SK-N-SH treated with all-trans-retinoic acid at 6 μM for 48 hours (cell line): ENCODE data around the gene MIGA2.

Source experiments
- ATAC-seq: fragments of 200-7000 bp; cut with Tn5 transposase; 3 replicates; pipeline ENCODE4 v1.9.1; 2020; ENCODE audit warnings: mild to moderate bottlenecking, moderate library complexity
- ARNTL ChIP-seq: fragments of 450-650 bp; formaldehyde crosslinking; IDR thresholded peaks from 2 replicates; pipeline ENCODE4 v1.5.0; 2020; ENCODE audit warnings: low read depth, mild to moderate bottlenecking, moderate library complexity, borderline replicate concordance
- CSDC2 ChIP-seq: fragments of 250-450 bp; sonication (Bioruptor Pico); IDR thresholded peaks from 2 replicates; pipeline ENCODE4 v1.5.0; 2020; ENCODE audit warnings: mild to moderate bottlenecking, moderate library complexity
- CSRNP3 ChIP-seq: fragments of 250-450 bp; sonication (Bioruptor Pico); IDR thresholded peaks from 2 replicates; pipeline ENCODE4 v1.5.1; 2021; ENCODE audit warnings: mild to moderate bottlenecking, moderate library complexity
- ESRRG ChIP-seq: fragments of 250-450 bp; sonication (Bioruptor Pico); IDR thresholded peaks from 2 replicates; pipeline ENCODE4 v1.6.1; 2021; ENCODE audit warnings: mild to moderate bottlenecking
- GLIS3 ChIP-seq: fragments of 250-450 bp; sonication (Bioruptor Pico); IDR thresholded peaks from 2 replicates; pipeline ENCODE4 v1.5.0; 2020; ENCODE audit warnings: mild to moderate bottlenecking, moderate library complexity
- ISL1 ChIP-seq: fragments of 250-450 bp; sonication (Bioruptor Pico); IDR thresholded peaks from 2 replicates; pipeline ENCODE4 v2.1.2; 2022; ENCODE audit warnings: mild to moderate bottlenecking, moderate library complexity
- OSR1 ChIP-seq: fragments of 250-450 bp; sonication (Bioruptor Pico); IDR thresholded peaks from 2 replicates; pipeline ENCODE4 v1.8.0; 2022; ENCODE audit warnings: moderate library complexity, mild to moderate bottlenecking, inconsistent platforms
- PPARA ChIP-seq: fragments of 250-450 bp; sonication (Bioruptor Pico); IDR thresholded peaks from 2 replicates; pipeline ENCODE4 v1.5.0; 2020; ENCODE audit warnings: mild to moderate bottlenecking, borderline replicate concordance
- RARB ChIP-seq: fragments of 250-450 bp; sonication (Bioruptor Pico); IDR thresholded peaks from 2 replicates; pipeline ENCODE4 v1.8.0; 2021; ENCODE audit warnings: mild to moderate bottlenecking, moderate library complexity
- SNAI2 ChIP-seq: fragments of 250-450 bp; sonication (Bioruptor Pico); IDR thresholded peaks from 2 replicates; pipeline ENCODE4 v1.5.0; 2020; ENCODE audit warnings: mild to moderate bottlenecking, moderate library complexity
- TCF4 ChIP-seq: fragments of 250-450 bp; sonication (Bioruptor Pico); IDR thresholded peaks from 2 replicates; pipeline ENCODE4 v1.8.0; 2021; ENCODE audit warnings: mild to moderate bottlenecking, moderate library complexity, borderline replicate concordance
- TOX ChIP-seq: fragments of 250-450 bp; sonication (Bioruptor Pico); IDR thresholded peaks from 2 replicates; pipeline ENCODE4 v1.8.0; 2021; ENCODE audit warnings: mild to moderate bottlenecking, moderate library complexity, borderline replicate concordance
- ZC3H10 ChIP-seq: fragments of 250-450 bp; sonication (Bioruptor Pico); IDR thresholded peaks from 2 replicates; pipeline ENCODE4 v1.5.1; 2021; ENCODE audit warnings: mild to moderate bottlenecking, moderate library complexity
- ZFP3 ChIP-seq: fragments of 250-450 bp; sonication (Bioruptor Pico); IDR thresholded peaks from 2 replicates; pipeline ENCODE4 v1.5.0; 2020; ENCODE audit warnings: mild to moderate bottlenecking, moderate library complexity
- ZFP30 ChIP-seq: fragments of 450-650 bp; formaldehyde crosslinking; IDR thresholded peaks from 2 replicates; pipeline ENCODE4 v1.5.0; 2022; ENCODE audit warnings: mild to moderate bottlenecking, moderate library complexity
- ZNF565 ChIP-seq: fragments of 450-650 bp; formaldehyde crosslinking; conservative IDR thresholded peaks from 2 replicates; pipeline ENCODE4 v1.5.0; 2020; ENCODE audit warnings: low read depth, mild to moderate bottlenecking, moderate library complexity
- ZNF70 ChIP-seq: fragments of 450-650 bp; formaldehyde crosslinking; IDR thresholded peaks from 2 replicates; pipeline ENCODE4 v1.5.0; 2020; ENCODE audit warnings: mild to moderate bottlenecking, moderate library complexity
- ZNF8 ChIP-seq: fragments of 450-650 bp; formaldehyde crosslinking; IDR thresholded peaks from 2 replicates; pipeline ENCODE4 v1.5.0; 2020; ENCODE audit warnings: mild to moderate bottlenecking, moderate library complexity
- TF ChIP-seq, protein P1 (sequence below): fragments of 250-450 bp; sonication (Bioruptor Pico); IDR thresholded peaks from 2 replicates; pipeline ENCODE4 v1.8.0; 2021; ENCODE audit warnings: low read depth, mild to moderate bottlenecking, moderate library complexity, borderline replicate concordance
- TF ChIP-seq, protein P2 (sequence below): fragments of 250-450 bp; sonication (Bioruptor Pico); IDR thresholded peaks from 2 replicates; pipeline ENCODE4 v1.5.0; 2020; ENCODE audit warnings: mild to moderate bottlenecking, moderate library complexity
- TF ChIP-seq, protein P3 (sequence below): fragments of 250-450 bp; sonication (Bioruptor Pico); IDR thresholded peaks from 2 replicates; pipeline ENCODE4 v1.8.0; 2020; ENCODE audit warnings: mild to moderate bottlenecking, moderate library complexity, borderline replicate concordance

Gene MIGA2

GRCh38 chr9:129028192-129028966 lies 8.0 kb upstream of the MIGA2 start, which contains the start of gene SH3GLB2 (continued):
- TF ChIP-seq, protein P1, sequence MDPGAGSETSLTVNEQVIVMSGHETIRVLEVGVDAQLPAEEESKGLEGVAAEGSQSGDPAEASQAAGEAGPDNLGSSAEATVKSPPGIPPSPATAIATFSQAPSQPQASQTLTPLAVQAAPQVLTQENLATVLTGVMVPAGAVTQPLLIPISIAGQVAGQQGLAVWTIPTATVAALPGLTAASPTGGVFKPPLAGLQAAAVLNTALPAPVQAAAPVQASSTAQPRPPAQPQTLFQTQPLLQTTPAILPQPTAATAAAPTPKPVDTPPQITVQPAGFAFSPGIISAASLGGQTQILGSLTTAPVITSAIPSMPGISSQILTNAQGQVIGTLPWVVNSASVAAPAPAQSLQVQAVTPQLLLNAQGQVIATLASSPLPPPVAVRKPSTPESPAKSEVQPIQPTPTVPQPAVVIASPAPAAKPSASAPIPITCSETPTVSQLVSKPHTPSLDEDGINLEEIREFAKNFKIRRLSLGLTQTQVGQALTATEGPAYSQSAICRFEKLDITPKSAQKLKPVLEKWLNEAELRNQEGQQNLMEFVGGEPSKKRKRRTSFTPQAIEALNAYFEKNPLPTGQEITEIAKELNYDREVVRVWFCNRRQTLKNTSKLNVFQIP (CRISPR knock-in tag) = no peak
- no peak for TF ChIP-seq ZFP30 (CRISPR knock-in tag)
- no peak for TF ChIP-seq TOX (CRISPR knock-in tag)
- TF ChIP-seq, all 23 proteins: peak for 0

DNA sequence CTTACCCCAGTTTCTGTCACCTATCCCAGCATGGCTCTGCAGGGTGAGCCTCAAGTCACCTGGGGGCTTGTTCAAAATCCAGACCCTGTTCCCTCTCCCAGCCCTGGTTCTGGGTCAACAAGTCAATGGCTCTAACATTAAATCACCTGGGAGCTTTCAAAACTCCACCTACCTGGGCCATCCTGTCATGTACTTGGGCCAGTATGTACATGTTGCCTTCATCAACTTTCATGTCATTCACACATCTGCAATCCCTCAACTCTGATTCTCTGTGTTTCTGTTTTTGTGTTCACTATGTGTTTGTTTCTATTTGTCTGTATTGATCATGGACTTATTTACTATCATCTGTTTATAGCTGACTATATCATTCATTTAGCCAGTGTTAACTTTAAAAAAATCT lies 6.2 kb upstream of the MIGA2 start:
- ATAC-seq = no peak
- TF ChIP-seq ZFP3 = no peak
- TF ChIP-seq CSDC2 (CRISPR knock-in tag) = no peak
- TF ChIP-seq PPARA (CRISPR knock-in tag) = no peak
- TF ChIP-seq ESRRG (CRISPR knock-in tag) = no peak
- TF ChIP-seq ZNF70 (CRISPR knock-in tag) = no peak
- TF ChIP-seq ZFP30 (CRISPR knock-in tag) = no peak
- TF ChIP-seq SNAI2 (CRISPR knock-in tag) = no peak
- no peak for TF ChIP-seq TCF4 (CRISPR knock-in tag)
- no peak for TF ChIP-seq ZNF8
- no peak for TF ChIP-seq CSRNP3
- TF ChIP-seq ARNTL = no peak
- no peak for TF ChIP-seq OSR1 (CRISPR knock-in tag)
- TF ChIP-seq ZC3H10 (CRISPR knock-in tag) = no peak
- no peak for TF ChIP-seq RARB (CRISPR knock-in tag)
- no peak for TF ChIP-seq ZNF565 (CRISPR knock-in tag)
- TF ChIP-seq, protein P1 (CRISPR knock-in tag) = no peak
- no peak for TF ChIP-seq GLIS3 (CRISPR knock-in tag)

DNA sequence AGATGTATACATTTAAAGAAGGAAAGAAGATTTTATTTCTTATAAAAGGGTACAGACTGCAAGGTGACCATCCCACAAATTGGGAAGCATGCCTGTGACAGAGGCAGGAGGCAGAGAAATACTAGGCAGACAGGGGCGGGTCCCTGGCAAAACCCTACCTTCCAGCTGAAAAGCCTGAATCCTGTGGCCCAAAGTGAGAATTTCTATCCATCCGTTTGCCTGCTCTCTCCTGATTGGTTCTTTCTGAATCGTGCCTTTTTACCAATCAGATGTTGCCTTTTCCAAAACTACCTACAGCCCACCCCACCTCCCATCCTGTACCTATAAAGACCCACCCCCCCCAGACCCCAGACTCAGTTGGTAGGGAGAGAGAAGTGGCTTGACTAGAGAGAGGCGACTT lies 4.9 kb upstream of the MIGA2 start:
- ATAC-seq = no peak
- no peak for TF ChIP-seq ARNTL
- TF ChIP-seq TOX (CRISPR knock-in tag) = no peak
- no peak for TF ChIP-seq ZNF70 (CRISPR knock-in tag)
- no peak for TF ChIP-seq ZC3H10 (CRISPR knock-in tag)
- TF ChIP-seq ZNF565 (CRISPR knock-in tag) = no peak
- no peak for TF ChIP-seq PPARA (CRISPR knock-in tag)
- no peak for TF ChIP-seq ISL1 (CRISPR knock-in tag)

- no peak for ATAC-seq
- TF ChIP-seq ZNF8 (no peak), GLIS3 (CRISPR knock-in tag) (no peak), ZC3H10 (CRISPR knock-in tag) (no peak), OSR1 (CRISPR knock-in tag) (no peak), ZNF565 (CRISPR knock-in tag) (no peak), ZFP30 (CRISPR knock-in tag) (no peak), RARB (CRISPR knock-in tag) (no peak), SNAI2 (CRISPR knock-in tag) (no peak), TCF4 (CRISPR knock-in tag) (no peak), ARNTL (no peak)
- TF ChIP-seq, protein P2, sequence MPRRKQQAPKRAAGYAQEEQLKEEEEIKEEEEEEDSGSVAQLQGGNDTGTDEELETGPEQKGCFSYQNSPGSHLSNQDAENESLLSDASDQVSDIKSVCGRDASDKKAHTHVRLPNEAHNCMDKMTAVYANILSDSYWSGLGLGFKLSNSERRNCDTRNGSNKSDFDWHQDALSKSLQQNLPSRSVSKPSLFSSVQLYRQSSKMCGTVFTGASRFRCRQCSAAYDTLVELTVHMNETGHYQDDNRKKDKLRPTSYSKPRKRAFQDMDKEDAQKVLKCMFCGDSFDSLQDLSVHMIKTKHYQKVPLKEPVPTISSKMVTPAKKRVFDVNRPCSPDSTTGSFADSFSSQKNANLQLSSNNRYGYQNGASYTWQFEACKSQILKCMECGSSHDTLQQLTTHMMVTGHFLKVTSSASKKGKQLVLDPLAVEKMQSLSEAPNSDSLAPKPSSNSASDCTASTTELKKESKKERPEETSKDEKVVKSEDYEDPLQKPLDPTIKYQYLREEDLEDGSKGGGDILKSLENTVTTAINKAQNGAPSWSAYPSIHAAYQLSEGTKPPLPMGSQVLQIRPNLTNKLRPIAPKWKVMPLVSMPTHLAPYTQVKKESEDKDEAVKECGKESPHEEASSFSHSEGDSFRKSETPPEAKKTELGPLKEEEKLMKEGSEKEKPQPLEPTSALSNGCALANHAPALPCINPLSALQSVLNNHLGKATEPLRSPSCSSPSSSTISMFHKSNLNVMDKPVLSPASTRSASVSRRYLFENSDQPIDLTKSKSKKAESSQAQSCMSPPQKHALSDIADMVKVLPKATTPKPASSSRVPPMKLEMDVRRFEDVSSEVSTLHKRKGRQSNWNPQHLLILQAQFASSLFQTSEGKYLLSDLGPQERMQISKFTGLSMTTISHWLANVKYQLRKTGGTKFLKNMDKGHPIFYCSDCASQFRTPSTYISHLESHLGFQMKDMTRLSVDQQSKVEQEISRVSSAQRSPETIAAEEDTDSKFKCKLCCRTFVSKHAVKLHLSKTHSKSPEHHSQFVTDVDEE (CRISPR knock-in tag) = no peak
- TF ChIP-seq, protein P3, sequence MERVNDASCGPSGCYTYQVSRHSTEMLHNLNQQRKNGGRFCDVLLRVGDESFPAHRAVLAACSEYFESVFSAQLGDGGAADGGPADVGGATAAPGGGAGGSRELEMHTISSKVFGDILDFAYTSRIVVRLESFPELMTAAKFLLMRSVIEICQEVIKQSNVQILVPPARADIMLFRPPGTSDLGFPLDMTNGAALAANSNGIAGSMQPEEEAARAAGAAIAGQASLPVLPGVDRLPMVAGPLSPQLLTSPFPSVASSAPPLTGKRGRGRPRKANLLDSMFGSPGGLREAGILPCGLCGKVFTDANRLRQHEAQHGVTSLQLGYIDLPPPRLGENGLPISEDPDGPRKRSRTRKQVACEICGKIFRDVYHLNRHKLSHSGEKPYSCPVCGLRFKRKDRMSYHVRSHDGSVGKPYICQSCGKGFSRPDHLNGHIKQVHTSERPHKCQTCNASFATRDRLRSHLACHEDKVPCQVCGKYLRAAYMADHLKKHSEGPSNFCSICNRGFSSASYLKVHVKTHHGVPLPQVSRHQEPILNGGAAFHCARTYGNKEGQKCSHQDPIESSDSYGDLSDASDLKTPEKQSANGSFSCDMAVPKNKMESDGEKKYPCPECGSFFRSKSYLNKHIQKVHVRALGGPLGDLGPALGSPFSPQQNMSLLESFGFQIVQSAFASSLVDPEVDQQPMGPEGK (CRISPR knock-in tag) = no peak
- TF ChIP-seq, protein P1 (CRISPR knock-in tag) = no peak
Measured at GRCh38 chr9:129032541-129033159, 3.8 kb upstream of the MIGA2 start.
